Loucy (cell line): ENCODE data around the gene HFE.

Experiments used
- H2AFZ ChIP-seq: fragments of 200-600 bp; sonication (generic); 2 replicates; pipeline ENCODE4 v1.6.0; 2016; ENCODE audit warnings: antibody characterized with exemption, mild to moderate bottlenecking, low read length, moderate library complexity
- H3F3A ChIP-seq: fragments of 200-600 bp; 2 replicates; pipeline ENCODE4 v1.6.0; 2016; ENCODE audit warnings: antibody characterized with exemption, low read depth, mild to moderate bottlenecking
- H3K27me3 ChIP-seq: fragments of 200-600 bp; sonication (generic); 2 replicates; pipeline ENCODE4 v1.6.1; 2014; ENCODE audit warnings: low read length, mild to moderate bottlenecking; ENCODE audit not compliant: insufficient read depth, poor library complexity, severe bottlenecking
- H3K36me3 ChIP-seq: fragments of 200-600 bp; sonication (generic); 2 replicates; pipeline ENCODE4 v1.6.1; 2016; ENCODE audit warnings: low read length; ENCODE audit not compliant: insufficient read depth
- H3K4me1 ChIP-seq: fragments of 200-600 bp; sonication (generic); 2 replicates; pipeline ENCODE4 v1.5.1; 2014; ENCODE audit warnings: low read length, mild to moderate bottlenecking; ENCODE audit not compliant: insufficient read depth, poor library complexity, severe bottlenecking
- H3K4me2 ChIP-seq: fragments of 200-600 bp; sonication (generic); 2 replicates; pipeline ENCODE4 v1.6.0; 2014; ENCODE audit warnings: antibody characterized with exemption, low read length, low read depth, mild to moderate bottlenecking; ENCODE audit not compliant: poor library complexity, severe bottlenecking
- H3K4me3 ChIP-seq: fragments of 200-600 bp; sonication (generic); 2 replicates; pipeline ENCODE4 v1.5.1; 2014; ENCODE audit warnings: low read length, mild to moderate bottlenecking, mixed read lengths; ENCODE audit not compliant: poor library complexity, severe bottlenecking
- H3K79me2 ChIP-seq: fragments of 200-600 bp; sonication (generic); 2 replicates; pipeline ENCODE4 v1.6.1; 2014; ENCODE audit warnings: low read length; ENCODE audit not compliant: insufficient read depth
- H3K9ac ChIP-seq: fragments of 200-600 bp; sonication (generic); 2 replicates; pipeline ENCODE4 v1.6.0; 2014; ENCODE audit warnings: mild to moderate bottlenecking, low read depth, low read length, moderate library complexity; ENCODE audit not compliant: poor library complexity, severe bottlenecking
- H3K9me2 ChIP-seq: fragments of 200-600 bp; sonication (generic); replicated peaks from 2 replicates; pipeline ENCODE4 v1.6.1; 2016; ENCODE audit warnings: low read depth, low read length, mixed read lengths
- H3K9me3 ChIP-seq: fragments of 200-600 bp; sonication (generic); 2 replicates; pipeline ENCODE4 v1.6.1; 2014; ENCODE audit warnings: mild to moderate bottlenecking, antibody characterized with exemption, low read length, low read depth; ENCODE audit not compliant: insufficient read depth
- H4K20me1 ChIP-seq: fragments of 200-600 bp; sonication (generic); 2 replicates; pipeline ENCODE4 v1.6.0; 2014; ENCODE audit warnings: antibody characterized with exemption, low read length, mild to moderate bottlenecking; ENCODE audit not compliant: insufficient read depth, poor library complexity, severe bottlenecking
- EZH2phosphoT487 ChIP-seq: fragments of 200-600 bp; IDR thresholded peaks from 2 replicates; pipeline ENCODE4 v1.6.1; 2018; ENCODE audit warnings: antibody characterized with exemption, mild to moderate bottlenecking, moderate library complexity, borderline replicate concordance
- TF ChIP-seq, protein P1 (sequence below): fragments of 200-600 bp; sonication (generic); conservative IDR thresholded peaks from 2 replicates; pipeline ENCODE4 v1.5.1; 2014; ENCODE audit warnings: mild to moderate bottlenecking, antibody characterized with exemption, low read length

HFE gene

GRCh38 chr6:26136321-26136720, 49.1 kb downstream of the HFE start:
- no peak for TF ChIP-seq EZH2phosphoT487
- TF ChIP-seq, protein P1, sequence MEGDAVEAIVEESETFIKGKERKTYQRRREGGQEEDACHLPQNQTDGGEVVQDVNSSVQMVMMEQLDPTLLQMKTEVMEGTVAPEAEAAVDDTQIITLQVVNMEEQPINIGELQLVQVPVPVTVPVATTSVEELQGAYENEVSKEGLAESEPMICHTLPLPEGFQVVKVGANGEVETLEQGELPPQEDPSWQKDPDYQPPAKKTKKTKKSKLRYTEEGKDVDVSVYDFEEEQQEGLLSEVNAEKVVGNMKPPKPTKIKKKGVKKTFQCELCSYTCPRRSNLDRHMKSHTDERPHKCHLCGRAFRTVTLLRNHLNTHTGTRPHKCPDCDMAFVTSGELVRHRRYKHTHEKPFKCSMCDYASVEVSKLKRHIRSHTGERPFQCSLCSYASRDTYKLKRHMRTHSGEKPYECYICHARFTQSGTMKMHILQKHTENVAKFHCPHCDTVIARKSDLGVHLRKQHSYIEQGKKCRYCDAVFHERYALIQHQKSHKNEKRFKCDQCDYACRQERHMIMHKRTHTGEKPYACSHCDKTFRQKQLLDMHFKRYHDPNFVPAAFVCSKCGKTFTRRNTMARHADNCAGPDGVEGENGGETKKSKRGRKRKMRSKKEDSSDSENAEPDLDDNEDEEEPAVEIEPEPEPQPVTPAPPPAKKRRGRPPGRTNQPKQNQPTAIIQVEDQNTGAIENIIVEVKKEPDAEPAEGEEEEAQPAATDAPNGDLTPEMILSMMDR: no peak
- H3F3A ChIP-seq: no peaks in the 10 kb centered on the region

DNA sequence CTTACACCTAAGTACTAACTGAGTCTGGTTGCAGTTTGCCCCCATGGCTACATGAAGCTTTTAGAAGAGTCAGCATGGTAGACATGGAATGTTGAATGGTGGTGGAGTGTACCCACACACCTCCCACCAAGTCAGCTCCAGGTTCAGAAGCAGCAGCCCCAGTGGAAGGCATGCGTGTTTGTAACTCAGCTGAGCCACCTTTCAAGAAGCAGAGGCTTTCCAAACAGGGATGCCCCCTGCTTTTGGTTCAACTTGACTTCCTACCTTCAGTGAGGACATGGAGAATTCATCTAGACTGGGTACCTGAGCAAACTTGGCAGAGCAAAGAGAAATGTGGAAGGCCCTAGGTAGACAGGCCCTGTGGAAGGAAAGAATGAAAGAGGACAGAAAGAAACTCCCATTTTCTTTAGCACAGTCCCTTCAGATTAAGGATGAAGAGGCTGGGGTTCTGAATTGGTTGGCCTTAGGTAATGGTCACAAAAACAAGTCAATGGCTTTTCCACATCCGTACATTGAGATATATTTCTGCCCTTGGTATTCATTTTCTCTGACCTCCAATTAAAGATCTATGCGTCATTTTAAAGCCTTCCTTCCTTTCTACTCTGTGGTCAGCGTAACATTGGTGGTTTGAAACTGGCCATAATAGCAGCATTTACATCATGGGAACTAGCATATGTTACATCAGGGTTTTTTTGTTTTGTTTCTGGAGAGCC, 53.2 kb downstream of the HFE start:
- H3K4me2 ChIP-seq: no peak overlapping the region

More at GRCh38 chr6:26136321-26136720, 49.1 kb downstream of the HFE start:
- Histone ChIP-seq H3K9ac (no peak overlapping the region), H3K36me3 (no peaks in the 10 kb centered on the region), H3K4me3 (no peak overlapping the region), H3K79me2 (no peaks in the 10 kb centered on the region), H3K4me2 (no peak overlapping the region), H3K4me1 (peaks cover 8% of the 10 kb centered on the region), H4K20me1 (no peaks in the 10 kb centered on the region), H3K9me2 (no peaks in the 10 kb centered on the region), H3K27me3 (no peaks in the 10 kb centered on the region), H3K9me3 (no peaks in the 10 kb centered on the region), H2AFZ (no peak overlapping the region)

GRCh38 chr6:26140967-26141294, 53.7 kb downstream of the HFE start:
- Histone ChIP-seq H3K36me3 (no peaks in the 10 kb centered on the region), H3K79me2 (no peaks in the 10 kb centered on the region), H3K27me3 (no peaks in the 10 kb centered on the region), H3K4me3 (no peak overlapping the region), H3K4me2 (no peak overlapping the region), H3K9me2 (no peaks in the 10 kb centered on the region), H3K4me1 (peaks cover 8% of the 10 kb centered on the region), H3K9ac (no peak overlapping the region), H3K9me3 (no peaks in the 10 kb centered on the region), H2AFZ (no peak overlapping the region), H3F3A (no peaks in the 10 kb centered on the region), H4K20me1 (no peaks in the 10 kb centered on the region)
- TF ChIP-seq, protein P1: no peak

More for the DNA sequence above, 53.2 kb downstream of the HFE start:
- H3K9me3 ChIP-seq: no peaks in the 10 kb centered on the region
- no peaks in the 10 kb centered on the region for H3K9me2 ChIP-seq
- no peaks in the 10 kb centered on the region for H3K36me3 ChIP-seq
- H2AFZ ChIP-seq: no peak overlapping the region
- H3K79me2 ChIP-seq: no peaks in the 10 kb centered on the region
- H3K9ac ChIP-seq: no peak overlapping the region
- no peaks in the 10 kb centered on the region for H3K27me3 ChIP-seq
- no peak for TF ChIP-seq EZH2phosphoT487
- TF ChIP-seq, protein P1: no peak
- H3F3A ChIP-seq: no peaks in the 10 kb centered on the region
- H3K4me1 ChIP-seq: peaks cover 8% of the 10 kb centered on the region
- H3K4me3 ChIP-seq: no peak overlapping the region
- no peaks in the 10 kb centered on the region for H4K20me1 ChIP-seq
